Inferior parietal cortex (tissue), 1 donor: Measurements from ENCODE around the gene NLRP6.

Experiments used
- DNase-seq: peaks from one replicate; pipeline ENCODE4 v3.0.0-alpha.2; 2016; ENCODE audit errors: extremely low spot score

The NLRP6 gene

DNA sequence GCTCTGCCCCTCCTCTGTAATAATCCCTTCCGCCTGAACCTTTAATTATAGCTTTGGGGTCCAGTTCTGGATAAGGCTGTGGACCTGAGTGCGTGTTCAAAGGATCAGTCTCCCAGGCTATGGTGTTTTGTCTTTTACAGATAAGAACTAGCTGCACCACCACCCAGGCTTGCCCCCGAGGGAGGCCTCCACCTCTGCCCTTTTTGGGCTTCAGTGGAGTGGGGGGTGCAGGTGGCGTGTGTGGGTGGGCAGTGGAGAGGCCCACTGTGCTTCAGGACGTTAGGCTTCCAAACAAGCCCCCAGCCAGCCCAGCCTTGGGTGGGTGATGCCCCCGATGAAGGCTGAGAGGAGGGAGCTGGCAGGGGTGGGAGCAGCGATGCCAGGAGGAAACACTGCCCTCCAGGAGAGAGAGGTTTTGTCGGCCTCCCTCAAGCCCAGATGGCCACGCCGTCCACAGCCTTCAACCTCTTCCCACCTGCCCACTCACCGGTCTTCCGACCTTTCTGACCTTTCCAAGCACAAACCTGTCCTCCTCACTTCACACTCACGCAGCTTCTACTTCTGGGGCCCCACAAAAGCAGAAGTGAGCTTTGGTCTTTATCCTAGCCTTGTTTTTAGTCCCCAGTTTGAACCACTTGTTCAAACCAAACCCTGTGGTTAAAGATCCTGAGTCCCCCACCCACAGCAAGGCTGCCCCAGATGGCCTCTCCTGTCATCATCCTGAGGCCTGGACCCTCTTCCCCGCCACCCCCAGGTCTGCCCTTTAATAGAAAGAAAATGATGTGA is 21.1 kb upstream of the NLRP6 start:
- no peak for DNase-seq

DNA sequence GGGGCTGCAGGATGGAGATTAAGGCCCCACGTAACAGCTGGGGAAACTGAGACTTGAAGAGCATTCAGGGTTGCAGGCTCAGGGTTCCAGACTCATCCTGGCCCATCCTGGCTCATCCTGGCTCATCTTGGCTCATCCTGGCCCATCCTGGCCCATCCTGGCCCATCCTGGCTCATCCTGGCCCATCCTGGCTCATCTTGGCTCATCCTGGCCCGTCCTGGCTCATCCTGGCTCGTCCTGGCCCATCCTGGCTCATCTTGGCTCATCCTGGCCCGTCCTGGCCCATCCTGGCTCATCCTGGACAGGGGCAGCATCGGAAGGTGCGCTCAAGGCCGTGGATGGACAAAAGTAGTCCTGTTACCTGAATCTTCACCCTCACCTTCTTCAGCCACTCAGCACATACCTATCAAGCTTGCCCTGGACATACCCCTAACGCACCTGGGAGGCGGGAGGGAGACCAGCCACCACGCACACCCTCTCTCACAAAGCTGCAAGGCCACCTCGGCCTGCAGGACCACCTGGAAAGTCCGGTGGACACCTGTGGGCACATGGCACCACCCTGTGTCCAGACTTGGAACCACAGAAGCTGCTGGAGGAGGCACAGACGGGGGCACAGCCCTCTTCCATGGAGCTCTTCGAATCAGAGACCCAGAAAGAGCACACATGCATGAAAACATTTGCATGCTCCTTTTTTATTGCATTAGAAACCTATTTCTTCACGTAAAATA is 20.3 kb upstream of the NLRP6 start:
- DNase-seq = no peak

DNA sequence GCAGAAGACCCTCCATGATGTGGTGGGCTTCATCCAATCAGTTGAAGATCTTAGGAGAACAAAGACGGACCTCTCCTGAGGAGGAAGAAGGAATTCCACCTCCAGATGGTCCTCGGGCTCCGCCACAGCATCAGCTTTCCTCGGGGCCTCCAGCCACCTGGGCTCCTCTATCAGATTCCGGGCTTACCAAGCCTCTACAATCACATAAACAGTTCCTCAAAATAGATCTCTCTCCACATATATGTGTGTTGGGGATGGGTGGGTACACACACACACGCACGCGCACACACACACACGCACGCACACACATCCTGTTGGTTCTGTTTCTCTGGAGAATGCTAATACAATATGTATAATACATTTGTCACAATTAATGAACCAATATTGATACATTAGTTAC is 18.8 kb upstream of the NLRP6 start:
- no peak for DNase-seq

GRCh38 chr11:261624-262023 is 16.6 kb upstream of the NLRP6 start:
- DNase-seq = no peak

DNA sequence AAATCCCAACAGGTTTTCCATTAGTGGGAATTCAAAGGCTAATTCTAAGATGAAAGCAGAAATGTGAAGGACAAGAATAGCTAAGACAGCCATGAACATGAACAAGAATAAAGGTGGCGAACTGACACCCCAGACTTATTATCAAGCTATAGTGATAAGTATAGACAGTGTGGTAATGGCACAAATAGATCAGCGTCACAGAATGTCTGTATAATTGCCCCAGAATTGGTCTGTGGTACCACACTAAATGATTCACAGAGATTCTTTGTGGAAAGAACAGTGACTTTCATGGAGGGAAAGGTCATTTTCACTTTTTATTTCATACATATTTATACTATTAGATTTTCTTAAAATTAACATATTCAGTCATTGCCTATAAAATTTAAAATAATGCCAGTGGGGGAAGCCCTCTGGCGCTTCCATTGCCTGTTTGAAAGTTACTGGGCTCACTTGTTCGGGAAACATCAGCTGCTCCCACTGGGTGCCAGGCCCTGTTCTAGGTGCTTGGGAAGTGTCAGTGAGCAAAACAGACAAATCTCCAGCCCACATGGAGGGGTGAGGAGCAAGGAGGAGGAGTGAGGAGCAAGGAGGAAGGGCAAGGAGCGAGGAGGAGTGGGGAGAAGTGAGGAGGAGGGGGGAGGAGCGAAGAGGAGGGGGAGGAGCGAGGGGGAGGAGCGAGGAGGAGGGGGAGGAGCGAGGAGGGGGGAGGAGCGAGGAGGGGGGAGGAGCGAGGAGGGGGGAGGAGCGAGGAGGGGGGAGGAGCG is 11.3 kb upstream of the NLRP6 start:
- no peak for DNase-seq

DNA sequence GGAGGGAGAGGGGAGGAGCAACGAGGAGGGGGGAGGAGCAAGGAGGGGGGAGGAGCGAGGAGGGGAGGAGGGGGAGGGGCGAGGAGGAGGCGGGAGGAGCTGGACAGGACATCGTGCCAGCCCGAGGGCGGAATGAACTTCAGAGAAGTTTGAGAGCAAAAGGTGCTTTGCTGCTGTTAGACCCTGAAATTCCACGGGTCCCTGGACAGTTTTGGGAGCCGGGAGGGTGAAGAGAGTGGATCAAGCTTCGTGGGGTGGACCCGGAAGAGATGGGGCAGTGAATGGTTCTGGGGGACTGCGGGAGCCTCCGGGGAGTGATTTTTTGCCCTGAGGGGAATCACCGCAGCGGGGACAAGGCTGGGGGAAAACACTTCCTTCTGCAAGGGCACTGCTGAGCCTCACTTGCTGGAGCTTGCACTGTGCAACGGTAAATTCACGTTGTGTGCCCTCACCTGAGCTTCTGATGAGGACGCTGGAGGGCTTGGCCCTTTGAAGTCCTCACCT is 10.7 kb upstream of the NLRP6 start:
- no peak for DNase-seq

DNA sequence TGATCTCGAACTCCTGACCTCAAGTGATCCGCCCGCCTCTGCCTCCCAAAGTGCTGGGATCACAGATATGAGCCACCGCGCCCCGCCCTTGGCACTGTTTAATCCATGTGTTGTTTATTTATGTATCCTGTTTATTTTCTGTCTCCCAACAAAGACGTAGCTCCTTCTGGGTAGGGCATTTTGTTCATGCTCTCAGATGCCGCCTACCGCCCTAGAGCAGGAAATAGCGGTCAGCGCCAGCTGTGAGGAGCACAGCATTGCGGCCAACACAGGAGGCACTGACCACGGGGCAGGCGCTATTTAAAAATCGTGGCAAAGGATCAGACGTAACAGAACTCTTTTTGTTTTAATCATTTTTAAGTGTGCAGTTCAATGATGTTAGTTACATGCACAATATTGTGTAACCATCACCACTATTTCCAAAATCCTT is 9.5 kb upstream of the NLRP6 start:
- peak; percentile 23 for DNase-seq

DNA sequence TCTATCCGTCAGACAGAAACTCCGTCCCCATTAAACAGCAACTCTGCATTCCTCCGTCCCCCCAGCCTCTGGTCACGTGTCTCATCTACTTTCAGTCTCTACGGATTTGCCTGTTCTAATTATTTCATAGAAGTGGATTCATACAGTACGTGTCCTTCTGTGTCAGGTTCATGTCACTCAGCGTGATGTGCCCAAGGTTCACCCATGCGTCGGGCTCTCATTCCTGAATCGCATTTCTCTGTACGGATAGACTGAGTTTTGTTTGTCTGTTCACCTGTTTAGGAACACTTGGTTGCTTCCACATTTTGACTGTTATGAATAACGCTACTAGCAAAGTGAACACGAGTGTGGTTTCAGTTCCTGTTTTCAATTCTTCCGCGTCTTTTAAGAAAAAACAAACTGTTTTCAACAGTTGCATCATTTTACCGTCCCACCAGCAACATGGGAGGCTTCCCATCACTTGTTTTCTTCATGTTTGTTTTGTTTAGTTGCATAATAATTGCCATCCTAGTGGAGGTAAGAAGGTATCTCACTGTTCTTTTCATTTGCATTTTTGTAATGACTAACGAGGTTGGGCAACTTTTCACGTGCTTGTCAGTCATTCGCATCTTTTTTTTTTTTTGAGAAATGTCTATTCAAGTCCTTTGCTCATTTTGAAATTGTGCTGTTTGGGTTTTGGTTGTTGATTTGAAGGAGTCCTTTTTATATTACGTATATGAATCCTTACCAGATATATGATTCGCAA is 8.9 kb upstream of the NLRP6 start:
- DNase-seq = peak; percentile 33

GRCh38 chr11:270451-271318 is 7.5 kb upstream of the NLRP6 start:
- DNase-seq = no peak

DNA sequence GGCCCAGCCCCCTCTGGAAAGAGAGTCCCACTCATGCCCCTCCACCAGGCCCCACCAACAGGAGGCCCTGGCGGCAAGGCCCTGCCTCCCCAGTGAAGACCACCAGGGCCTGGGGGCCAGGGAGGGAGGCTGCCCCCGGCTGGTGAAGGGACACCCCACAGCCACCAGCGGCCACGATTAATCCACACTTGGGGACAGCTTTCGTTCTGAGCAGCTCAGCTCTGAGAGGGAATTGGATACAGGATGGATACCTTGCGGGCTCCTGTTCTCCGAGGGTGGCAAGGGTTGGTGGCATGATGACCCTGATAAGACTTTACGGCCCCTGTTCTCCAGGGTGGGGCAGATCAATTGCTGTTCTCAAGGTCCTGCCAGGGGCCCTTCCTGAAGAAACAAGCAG is 6.9 kb upstream of the NLRP6 start:
- DNase-seq = no peak

- DNase-seq = no peak
These were observed 5.8 kb upstream of the NLRP6 start for GRCh38 chr11:272195-272930.

- DNase-seq = no peak
These were observed 5.3 kb upstream of the NLRP6 start for GRCh38 chr11:272931-273198.

GRCh38 chr11:276219-276618 is 2.0 kb upstream of the NLRP6 start:
- DNase-seq = no peak

GRCh38 chr11:279040-279965 is 1.1 kb downstream of the NLRP6 start:
- DNase-seq = no peak

DNA sequence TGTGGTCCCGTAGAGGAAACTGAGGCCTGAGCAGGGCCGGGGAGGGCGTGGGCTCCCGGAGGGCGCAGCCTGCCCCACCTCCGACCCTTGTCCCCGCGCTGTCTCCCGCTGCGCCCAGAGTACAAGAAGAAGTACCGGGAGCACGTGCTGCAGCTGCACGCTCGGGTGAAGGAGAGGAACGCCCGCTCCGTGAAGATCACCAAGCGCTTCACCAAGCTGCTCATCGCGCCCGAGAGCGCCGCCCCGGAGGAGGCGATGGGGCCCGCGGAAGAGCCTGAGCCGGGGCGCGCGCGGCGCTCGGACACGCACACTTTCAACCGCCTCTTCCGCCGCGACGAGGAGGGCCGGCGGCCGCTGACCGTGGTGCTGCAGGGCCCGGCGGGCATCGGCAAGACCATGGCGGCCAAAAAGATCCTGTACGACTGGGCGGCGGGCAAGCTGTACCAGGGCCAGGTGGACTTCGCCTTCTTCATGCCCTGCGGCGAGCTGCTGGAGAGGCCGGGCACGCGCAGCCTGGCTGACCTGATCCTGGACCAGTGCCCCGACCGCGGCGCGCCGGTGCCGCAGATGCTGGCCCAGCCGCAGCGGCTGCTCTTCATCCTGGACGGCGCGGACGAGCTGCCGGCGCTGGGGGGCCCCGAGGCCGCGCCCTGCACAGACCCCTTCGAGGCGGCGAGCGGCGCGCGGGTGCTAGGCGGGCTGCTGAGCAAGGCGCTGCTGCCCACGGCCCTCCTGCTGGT is 1.9 kb downstream of the NLRP6 start:
- no peak for DNase-seq

DNA sequence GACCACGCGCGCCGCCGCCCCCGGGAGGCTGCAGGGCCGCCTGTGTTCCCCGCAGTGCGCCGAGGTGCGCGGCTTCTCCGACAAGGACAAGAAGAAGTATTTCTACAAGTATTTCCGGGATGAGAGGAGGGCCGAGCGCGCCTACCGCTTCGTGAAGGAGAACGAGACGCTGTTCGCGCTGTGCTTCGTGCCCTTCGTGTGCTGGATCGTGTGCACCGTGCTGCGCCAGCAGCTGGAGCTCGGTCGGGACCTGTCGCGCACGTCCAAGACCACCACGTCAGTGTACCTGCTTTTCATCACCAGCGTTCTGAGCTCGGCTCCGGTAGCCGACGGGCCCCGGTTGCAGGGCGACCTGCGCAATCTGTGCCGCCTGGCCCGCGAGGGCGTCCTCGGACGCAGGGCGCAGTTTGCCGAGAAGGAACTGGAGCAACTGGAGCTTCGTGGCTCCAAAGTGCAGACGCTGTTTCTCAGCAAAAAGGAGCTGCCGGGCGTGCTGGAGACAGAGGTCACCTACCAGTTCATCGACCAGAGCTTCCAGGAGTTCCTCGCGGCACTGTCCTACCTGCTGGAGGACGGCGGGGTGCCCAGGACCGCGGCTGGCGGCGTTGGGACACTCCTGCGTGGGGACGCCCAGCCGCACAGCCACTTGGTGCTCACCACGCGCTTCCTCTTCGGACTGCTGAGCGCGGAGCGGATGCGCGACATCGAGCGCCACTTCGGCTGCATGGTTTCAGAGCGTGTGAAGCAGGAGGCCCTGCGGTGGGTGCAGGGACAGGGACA is 2.7 kb downstream of the NLRP6 start:
- DNase-seq = no peak

DNA sequence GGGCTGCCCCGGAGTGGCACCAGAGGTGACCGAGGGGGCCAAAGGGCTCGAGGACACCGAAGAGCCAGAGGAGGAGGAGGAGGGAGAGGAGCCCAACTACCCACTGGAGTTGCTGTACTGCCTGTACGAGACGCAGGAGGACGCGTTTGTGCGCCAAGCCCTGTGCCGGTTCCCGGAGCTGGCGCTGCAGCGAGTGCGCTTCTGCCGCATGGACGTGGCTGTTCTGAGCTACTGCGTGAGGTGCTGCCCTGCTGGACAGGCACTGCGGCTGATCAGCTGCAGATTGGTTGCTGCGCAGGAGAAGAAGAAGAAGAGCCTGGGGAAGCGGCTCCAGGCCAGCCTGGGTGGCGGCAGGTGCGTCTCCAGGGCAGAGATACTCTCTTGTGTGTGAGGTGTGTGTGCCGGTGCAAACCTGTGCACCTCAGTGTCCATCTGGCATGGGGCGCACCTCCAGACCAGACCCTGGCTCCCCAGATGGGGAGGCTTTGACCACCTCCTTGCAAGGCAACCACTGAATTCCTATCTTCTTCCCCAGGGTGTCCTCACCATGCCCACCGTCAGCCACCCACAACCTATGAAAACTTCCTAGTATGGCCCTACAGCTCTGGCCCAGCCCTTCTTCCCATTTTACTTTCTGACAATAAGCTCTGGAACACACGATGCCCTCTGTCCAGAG is 3.4 kb downstream of the NLRP6 start:
- no peak for DNase-seq
